Subcutaneous abdominal adipose tissue (tissue), 5 donors: ENCODE measurements around the gene KRTAP5-5.
"Not testable (repeated sequence)": the region's sequence is repeated elsewhere in the genome, so short reads cannot be mapped to it uniquely, and the experiment has no call there.

Experiments used
- H3K27ac ChIP-seq: one replicate; pipeline ENCODE4 v1.7.0; 2013; ENCODE audit warnings: low read depth, mild to moderate bottlenecking, inconsistent platforms, low read length, moderate library complexity
- H3K27me3 ChIP-seq, 5 donors: one replicate each; pipeline ENCODE4 v1.7.0; 2013; ENCODE audit warnings: low read length in 5 of 5, inconsistent platforms in 1 of 5; ENCODE audit not compliant: control insufficient read depth in 5 of 5, insufficient read depth in 4 of 5
- H3K36me3 ChIP-seq, 5 donors: one replicate each; pipeline ENCODE4 v1.7.0; 2013; ENCODE audit warnings: low read length in 5 of 5; ENCODE audit not compliant: control insufficient read depth in 5 of 5, insufficient read depth in 5 of 5
- H3K4me1 ChIP-seq, 5 donors: one replicate each; pipeline ENCODE4 v1.7.0; 2013; ENCODE audit warnings: low read length in 5 of 5, mild to moderate bottlenecking in 3 of 5, moderate library complexity in 1 of 5; ENCODE audit not compliant: control insufficient read depth in 5 of 5, insufficient read depth in 5 of 5
- H3K4me3 ChIP-seq, 5 donors: one replicate each; pipeline ENCODE4 v1.7.0; 2013; ENCODE audit warnings: low read length in 5 of 5, low read depth in 1 of 5
- H3K9ac ChIP-seq, 5 donors: one replicate each; pipeline ENCODE4 v1.7.0; 2013; ENCODE audit warnings: low read length in 5 of 5, mild to moderate bottlenecking in 4 of 5, moderate library complexity in 3 of 5
- H3K9me3 ChIP-seq, 5 donors: one replicate each; pipeline ENCODE4 v1.7.0; 2013; ENCODE audit warnings: low read length in 5 of 5; ENCODE audit not compliant: control insufficient read depth in 5 of 5
- donor health status: healthy.
- donor health status: healthy.
- donor health status: healthy.
- donor health status: healthy.
- donor health status: healthy.

The KRTAP5-5 gene

GRCh38 chr11:1629326-1630185, at the start of gene KRTAP5-5:
KRTAP5-5 (plus strand) TSS chr11:1629775; CDS start chr11:1629841, 66 bp downstream.
- no peak within 1 kb of the TSS for H3K4me3 ChIP-seq
- H3K27ac ChIP-seq, result no peak within 1 kb of the TSS
- H3K4me1 ChIP-seq, result peaks cover 0 to 18% (median 3%) of the 10 kb centered on the region in 5 donors
- H3K9me3 ChIP-seq, result no peaks in the 10 kb centered on the region
- no peaks in the 10 kb centered on the region for H3K36me3 ChIP-seq
- H3K9ac ChIP-seq, result peak within 1 kb of the TSS in 1 of 5 donors; percentile 35
- peaks cover 11 to 41% (median 28%) of the 10 kb centered on the region in 5 donors for H3K27me3 ChIP-seq

- Histone ChIP-seq H3K9ac (no peak overlapping the region), H3K9me3 (peaks cover 0 to 13% (median 7%) of the 10 kb centered on the region in 5 donors), H3K36me3 (no peaks in the 10 kb centered on the region)
Measured at GRCh38 chr11:1581976-1582375, 47.6 kb upstream of the KRTAP5-5 start.

GRCh38 chr11:1582909-1583308, 46.7 kb upstream of the KRTAP5-5 start:
- peaks cover 0 to 12% (median 7%) of the 10 kb centered on the region in 5 donors for H3K9me3 ChIP-seq
- H3K9ac ChIP-seq, H3K4me3 ChIP-seq, H3K27ac ChIP-seq, H3K36me3 ChIP-seq: not testable (repeated sequence)
- peaks cover 0 to 13% (median 0%) of the 10 kb centered on the region in 5 donors for H3K4me1 ChIP-seq
- H3K27me3 ChIP-seq, result peaks cover 0 to 16% (median 6%) of the 10 kb centered on the region in 5 donors

More at GRCh38 chr11:1581976-1582375, 47.6 kb upstream of the KRTAP5-5 start:
- Histone ChIP-seq H3K27ac (no peak overlapping the region), H3K4me3 (no peak overlapping the region), H3K4me1 (peaks cover 0 to 13% (median 0%) of the 10 kb centered on the region in 5 donors), H3K27me3 (peaks cover 0 to 16% (median 6%) of the 10 kb centered on the region in 5 donors)

GRCh38 chr11:1584661-1585370, 44.8 kb upstream of the KRTAP5-5 start, which contains the start of gene KRTAP5-1:
KRTAP5-1 (minus strand) TSS chr11:1585283; CDS start chr11:1585249, 34 bp downstream.
- not testable (repeated sequence) for H3K27ac ChIP-seq, H3K36me3 ChIP-seq, H3K9me3 ChIP-seq, H3K4me3 ChIP-seq, H3K9ac ChIP-seq
- H3K27me3 ChIP-seq, result peaks cover 0 to 20% (median 6%) of the 10 kb centered on the region in 5 donors
- peaks cover 0 to 18% (median 10%) of the 10 kb centered on the region in 5 donors for H3K4me1 ChIP-seq

- Histone ChIP-seq H3K27ac (no peak overlapping the region), H3K4me1 (peaks cover 0 to 19% (median 10%) of the 10 kb centered on the region in 5 donors), H3K9me3 (no peaks in the 10 kb centered on the region), H3K27me3 (peaks cover 0 to 21% (median 6%) of the 10 kb centered on the region in 5 donors), H3K36me3 (no peaks in the 10 kb centered on the region), H3K9ac (no peak overlapping the region), H3K4me3 (no peak overlapping the region)
Measured at GRCh38 chr11:1586699-1587098, 42.9 kb upstream of the KRTAP5-5 start.

- not testable (repeated sequence) for H3K9me3 ChIP-seq, H3K27ac ChIP-seq, H3K9ac ChIP-seq, H3K36me3 ChIP-seq
- H3K4me3 ChIP-seq, result peak overlapping the region in 1 of 5 donors; percentile 6
- peaks cover 0 to 13% (median 3%) of the 10 kb centered on the region in 5 donors for H3K27me3 ChIP-seq
- H3K4me1 ChIP-seq, result peaks cover 0 to 15% (median 10%) of the 10 kb centered on the region in 5 donors
Measured at GRCh38 chr11:1589191-1589963, 40.2 kb upstream of the KRTAP5-5 start.

- H3K27me3 ChIP-seq, result peaks cover 0 to 10% (median 3%) of the 10 kb centered on the region in 5 donors
- no peaks in the 10 kb centered on the region for H3K9me3 ChIP-seq
- H3K36me3 ChIP-seq, result no peaks in the 10 kb centered on the region
- H3K4me1 ChIP-seq, result peaks cover 0 to 12% (median 9%) of the 10 kb centered on the region in 5 donors
- H3K27ac ChIP-seq, result no peak overlapping the region
- H3K9ac ChIP-seq, result no peak overlapping the region
- no peak overlapping the region for H3K4me3 ChIP-seq
Measured at GRCh38 chr11:1589996-1590395, 39.6 kb upstream of the KRTAP5-5 start.

GRCh38 chr11:1592628-1593027, 36.9 kb upstream of the KRTAP5-5 start:
- peaks cover 4 to 19% (median 13%) of the 10 kb centered on the region in 5 donors for H3K27me3 ChIP-seq

GRCh38 chr11:1595994-1596575, 33.5 kb upstream of the KRTAP5-5 start:
- not testable (repeated sequence) for H3K9me3 ChIP-seq, H3K36me3 ChIP-seq, H3K27ac ChIP-seq, H3K4me3 ChIP-seq, H3K9ac ChIP-seq
- peaks cover 0 to 15% (median 0%) of the 10 kb centered on the region in 5 donors for H3K4me1 ChIP-seq
- peaks cover 4 to 20% (median 12%) of the 10 kb centered on the region in 5 donors for H3K27me3 ChIP-seq

More at GRCh38 chr11:1592628-1593027, 36.9 kb upstream of the KRTAP5-5 start:
- H3K27ac ChIP-seq, result no peak overlapping the region
- no peak overlapping the region for H3K4me3 ChIP-seq
- peaks cover 0 to 25% (median 5%) of the 10 kb centered on the region in 5 donors for H3K4me1 ChIP-seq
- no peak overlapping the region for H3K9ac ChIP-seq
- no peaks in the 10 kb centered on the region for H3K36me3 ChIP-seq
- no peaks in the 10 kb centered on the region for H3K9me3 ChIP-seq
